SK-N-SH treated with all-trans-retinoic acid at 6 μM for 48 hours (cell line): ENCODE measurements around the gene SCG3.

Experiments used
- ATAC-seq: fragments of 200-7000 bp; cut with Tn5 transposase; 3 replicates; pipeline ENCODE4 v1.9.1; 2020; ENCODE audit warnings: mild to moderate bottlenecking, moderate library complexity
- ARNTL ChIP-seq: fragments of 450-650 bp; formaldehyde crosslinking; IDR thresholded peaks from 2 replicates; pipeline ENCODE4 v1.5.0; 2020; ENCODE audit warnings: low read depth, mild to moderate bottlenecking, moderate library complexity, borderline replicate concordance
- BACH2 ChIP-seq: fragments of 250-450 bp; sonication (Bioruptor Pico); IDR thresholded peaks from 2 replicates; pipeline ENCODE4 v1.9.0; 2021; ENCODE audit warnings: mild to moderate bottlenecking, borderline replicate concordance
- CSDC2 ChIP-seq: fragments of 250-450 bp; sonication (Bioruptor Pico); IDR thresholded peaks from 2 replicates; pipeline ENCODE4 v1.5.0; 2020; ENCODE audit warnings: mild to moderate bottlenecking, moderate library complexity
- ESRRG ChIP-seq: fragments of 250-450 bp; sonication (Bioruptor Pico); IDR thresholded peaks from 2 replicates; pipeline ENCODE4 v1.6.1; 2021; ENCODE audit warnings: mild to moderate bottlenecking
- GLIS3 ChIP-seq: fragments of 250-450 bp; sonication (Bioruptor Pico); IDR thresholded peaks from 2 replicates; pipeline ENCODE4 v1.5.0; 2020; ENCODE audit warnings: mild to moderate bottlenecking, moderate library complexity
- OSR1 ChIP-seq: fragments of 250-450 bp; sonication (Bioruptor Pico); IDR thresholded peaks from 2 replicates; pipeline ENCODE4 v1.8.0; 2022; ENCODE audit warnings: moderate library complexity, mild to moderate bottlenecking, inconsistent platforms
- PPARA ChIP-seq: fragments of 250-450 bp; sonication (Bioruptor Pico); IDR thresholded peaks from 2 replicates; pipeline ENCODE4 v1.5.0; 2020; ENCODE audit warnings: mild to moderate bottlenecking, borderline replicate concordance
- RARB ChIP-seq: fragments of 250-450 bp; sonication (Bioruptor Pico); IDR thresholded peaks from 2 replicates; pipeline ENCODE4 v1.8.0; 2021; ENCODE audit warnings: mild to moderate bottlenecking, moderate library complexity
- SNAI2 ChIP-seq: fragments of 250-450 bp; sonication (Bioruptor Pico); IDR thresholded peaks from 2 replicates; pipeline ENCODE4 v1.5.0; 2020; ENCODE audit warnings: mild to moderate bottlenecking, moderate library complexity
- TCF4 ChIP-seq: fragments of 250-450 bp; sonication (Bioruptor Pico); IDR thresholded peaks from 2 replicates; pipeline ENCODE4 v1.8.0; 2021; ENCODE audit warnings: mild to moderate bottlenecking, moderate library complexity, borderline replicate concordance
- TOX ChIP-seq: fragments of 250-450 bp; sonication (Bioruptor Pico); IDR thresholded peaks from 2 replicates; pipeline ENCODE4 v1.8.0; 2021; ENCODE audit warnings: mild to moderate bottlenecking, moderate library complexity, borderline replicate concordance
- ZC3H10 ChIP-seq: fragments of 250-450 bp; sonication (Bioruptor Pico); IDR thresholded peaks from 2 replicates; pipeline ENCODE4 v1.5.1; 2021; ENCODE audit warnings: mild to moderate bottlenecking, moderate library complexity
- ZFP3 ChIP-seq: fragments of 250-450 bp; sonication (Bioruptor Pico); IDR thresholded peaks from 2 replicates; pipeline ENCODE4 v1.5.0; 2020; ENCODE audit warnings: mild to moderate bottlenecking, moderate library complexity
- ZNF565 ChIP-seq: fragments of 450-650 bp; formaldehyde crosslinking; conservative IDR thresholded peaks from 2 replicates; pipeline ENCODE4 v1.5.0; 2020; ENCODE audit warnings: low read depth, mild to moderate bottlenecking, moderate library complexity
- ZNF70 ChIP-seq: fragments of 450-650 bp; formaldehyde crosslinking; IDR thresholded peaks from 2 replicates; pipeline ENCODE4 v1.5.0; 2020; ENCODE audit warnings: mild to moderate bottlenecking, moderate library complexity
- ZNF8 ChIP-seq: fragments of 450-650 bp; formaldehyde crosslinking; IDR thresholded peaks from 2 replicates; pipeline ENCODE4 v1.5.0; 2020; ENCODE audit warnings: mild to moderate bottlenecking, moderate library complexity
- TF ChIP-seq, protein P1 (sequence below): fragments of 250-450 bp; sonication (Bioruptor Pico); IDR thresholded peaks from 2 replicates; pipeline ENCODE4 v1.5.0; 2020; ENCODE audit warnings: mild to moderate bottlenecking, moderate library complexity
- TF ChIP-seq, protein P2 (sequence below): fragments of 250-450 bp; sonication (Bioruptor Pico); IDR thresholded peaks from 2 replicates; pipeline ENCODE4 v1.5.1; 2021; ENCODE audit warnings: mild to moderate bottlenecking, moderate library complexity
- TF ChIP-seq, protein P3 (sequence below): fragments of 250-450 bp; sonication (Bioruptor Pico); IDR thresholded peaks from 2 replicates; pipeline ENCODE4 v1.8.0; 2020; ENCODE audit warnings: mild to moderate bottlenecking, moderate library complexity, borderline replicate concordance
- TF ChIP-seq, protein P4 (sequence below): fragments of 250-450 bp; sonication (Bioruptor Pico); IDR thresholded peaks from 2 replicates; pipeline ENCODE4 v1.8.0; 2021; ENCODE audit warnings: low read depth, mild to moderate bottlenecking, moderate library complexity, borderline replicate concordance
- TF ChIP-seq, protein P5 (sequence below): fragments of 250-450 bp; sonication (Bioruptor Pico); IDR thresholded peaks from 2 replicates; pipeline ENCODE4 v1.5.1; 2020; ENCODE audit warnings: low read depth, mild to moderate bottlenecking, moderate library complexity

SCG3 gene

DNA sequence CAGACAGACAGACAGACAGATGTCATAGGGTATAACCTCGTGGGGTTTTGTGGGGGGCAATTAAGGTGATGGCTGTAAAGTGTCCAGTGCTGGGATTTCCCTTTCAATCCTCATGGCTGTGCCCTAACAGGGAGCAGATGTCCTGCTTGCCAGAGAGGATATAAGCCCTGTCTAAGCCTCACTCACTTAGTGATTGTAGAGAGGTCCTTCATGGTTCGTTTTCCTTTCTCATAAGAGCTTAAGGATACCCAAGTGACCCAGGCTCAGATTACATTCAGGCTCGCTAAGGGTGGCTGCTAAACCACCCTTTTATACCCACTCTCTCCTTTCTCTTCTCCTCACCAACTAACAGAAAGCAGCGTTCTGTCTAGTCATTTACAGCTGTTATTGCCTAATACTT is 36.9 kb downstream of the SCG3 start (continued):
- TF ChIP-seq, protein P1, sequence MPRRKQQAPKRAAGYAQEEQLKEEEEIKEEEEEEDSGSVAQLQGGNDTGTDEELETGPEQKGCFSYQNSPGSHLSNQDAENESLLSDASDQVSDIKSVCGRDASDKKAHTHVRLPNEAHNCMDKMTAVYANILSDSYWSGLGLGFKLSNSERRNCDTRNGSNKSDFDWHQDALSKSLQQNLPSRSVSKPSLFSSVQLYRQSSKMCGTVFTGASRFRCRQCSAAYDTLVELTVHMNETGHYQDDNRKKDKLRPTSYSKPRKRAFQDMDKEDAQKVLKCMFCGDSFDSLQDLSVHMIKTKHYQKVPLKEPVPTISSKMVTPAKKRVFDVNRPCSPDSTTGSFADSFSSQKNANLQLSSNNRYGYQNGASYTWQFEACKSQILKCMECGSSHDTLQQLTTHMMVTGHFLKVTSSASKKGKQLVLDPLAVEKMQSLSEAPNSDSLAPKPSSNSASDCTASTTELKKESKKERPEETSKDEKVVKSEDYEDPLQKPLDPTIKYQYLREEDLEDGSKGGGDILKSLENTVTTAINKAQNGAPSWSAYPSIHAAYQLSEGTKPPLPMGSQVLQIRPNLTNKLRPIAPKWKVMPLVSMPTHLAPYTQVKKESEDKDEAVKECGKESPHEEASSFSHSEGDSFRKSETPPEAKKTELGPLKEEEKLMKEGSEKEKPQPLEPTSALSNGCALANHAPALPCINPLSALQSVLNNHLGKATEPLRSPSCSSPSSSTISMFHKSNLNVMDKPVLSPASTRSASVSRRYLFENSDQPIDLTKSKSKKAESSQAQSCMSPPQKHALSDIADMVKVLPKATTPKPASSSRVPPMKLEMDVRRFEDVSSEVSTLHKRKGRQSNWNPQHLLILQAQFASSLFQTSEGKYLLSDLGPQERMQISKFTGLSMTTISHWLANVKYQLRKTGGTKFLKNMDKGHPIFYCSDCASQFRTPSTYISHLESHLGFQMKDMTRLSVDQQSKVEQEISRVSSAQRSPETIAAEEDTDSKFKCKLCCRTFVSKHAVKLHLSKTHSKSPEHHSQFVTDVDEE (CRISPR knock-in tag): no peak
- TF ChIP-seq ZNF8 (CRISPR knock-in tag): no peak
- TF ChIP-seq BACH2 (CRISPR knock-in tag): no peak
- no peak for TF ChIP-seq ZNF70 (CRISPR knock-in tag)
- TF ChIP-seq ZFP3 (CRISPR knock-in tag): no peak
- TF ChIP-seq SNAI2 (CRISPR knock-in tag): no peak
- TF ChIP-seq OSR1: no peak

DNA sequence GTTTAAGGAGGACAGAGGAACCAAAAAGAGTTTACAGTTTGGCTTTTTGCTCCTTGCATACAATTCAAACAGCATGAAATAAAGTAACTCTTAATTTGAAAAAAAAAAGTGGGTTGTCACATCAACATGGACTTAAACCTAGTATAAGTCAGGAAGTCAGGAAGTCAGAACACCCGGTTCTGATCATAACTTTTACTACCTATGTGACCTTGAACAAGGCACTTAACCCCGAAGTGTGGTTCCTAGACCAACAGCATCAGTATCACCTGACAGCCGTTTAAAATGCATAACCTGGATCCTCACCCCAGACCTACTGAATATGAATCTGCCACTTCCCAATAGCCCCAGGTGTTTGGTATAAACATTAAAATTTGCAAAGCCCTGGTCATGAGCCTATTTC is 37.4 kb downstream of the SCG3 start:
- no peak for TF ChIP-seq SNAI2 (CRISPR knock-in tag)
- TF ChIP-seq ZNF565: no peak
- TF ChIP-seq BACH2 (CRISPR knock-in tag): no peak
- TF ChIP-seq TOX (CRISPR knock-in tag): no peak
- no peak for TF ChIP-seq ESRRG (CRISPR knock-in tag)
- no peak for TF ChIP-seq CSDC2
- TF ChIP-seq PPARA (CRISPR knock-in tag): no peak
- TF ChIP-seq ARNTL (CRISPR knock-in tag): no peak
- no peak for ATAC-seq

DNA sequence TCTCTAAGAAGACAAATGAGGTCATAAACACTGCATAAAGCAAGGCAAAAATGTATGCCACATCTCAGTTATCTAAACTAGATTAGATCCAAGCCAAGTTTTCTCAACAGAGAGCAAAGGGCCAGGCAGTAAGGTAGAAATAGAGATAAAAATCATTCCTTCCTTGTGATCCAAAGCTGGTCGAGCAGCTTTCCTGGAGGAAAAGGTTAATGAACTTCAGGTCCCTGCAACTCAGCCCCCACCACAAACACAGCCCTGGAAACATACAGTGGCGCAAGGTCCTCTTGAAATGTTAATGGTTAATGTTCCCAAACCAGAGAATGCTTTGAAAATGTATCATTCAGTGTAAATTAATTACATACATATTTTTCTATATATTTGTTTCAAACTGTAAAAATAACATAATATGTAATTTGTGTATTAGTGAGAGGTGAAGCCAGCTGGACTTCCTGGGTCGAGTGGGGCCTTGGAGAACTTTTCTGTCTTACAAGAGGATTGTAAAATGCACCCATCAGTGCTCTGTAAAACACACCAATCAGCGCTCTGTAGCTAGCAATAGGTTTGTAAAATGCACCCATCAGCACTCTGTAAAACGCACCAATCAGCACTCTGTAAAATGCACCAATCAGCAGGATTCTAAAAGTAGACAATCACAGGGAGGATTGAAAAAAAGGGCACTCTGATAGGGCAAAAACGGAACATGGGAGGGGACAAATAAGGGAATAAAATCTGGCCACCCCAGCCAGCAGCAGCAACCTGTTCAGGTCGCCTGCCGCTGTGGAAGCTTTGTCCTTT is 39.1 kb downstream of the SCG3 start:
- no peak for ATAC-seq
- TF ChIP-seq TOX (CRISPR knock-in tag): no peak
- TF ChIP-seq, protein P2, sequence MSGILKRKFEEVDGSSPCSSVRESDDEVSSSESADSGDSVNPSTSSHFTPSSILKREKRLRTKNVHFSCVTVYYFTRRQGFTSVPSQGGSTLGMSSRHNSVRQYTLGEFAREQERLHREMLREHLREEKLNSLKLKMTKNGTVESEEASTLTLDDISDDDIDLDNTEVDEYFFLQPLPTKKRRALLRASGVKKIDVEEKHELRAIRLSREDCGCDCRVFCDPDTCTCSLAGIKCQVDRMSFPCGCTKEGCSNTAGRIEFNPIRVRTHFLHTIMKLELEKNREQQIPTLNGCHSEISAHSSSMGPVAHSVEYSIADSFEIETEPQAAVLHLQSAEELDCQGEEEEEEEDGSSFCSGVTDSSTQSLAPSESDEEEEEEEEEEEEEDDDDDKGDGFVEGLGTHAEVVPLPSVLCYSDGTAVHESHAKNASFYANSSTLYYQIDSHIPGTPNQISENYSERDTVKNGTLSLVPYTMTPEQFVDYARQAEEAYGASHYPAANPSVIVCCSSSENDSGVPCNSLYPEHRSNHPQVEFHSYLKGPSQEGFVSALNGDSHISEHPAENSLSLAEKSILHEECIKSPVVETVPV (CRISPR knock-in tag): no peak
- no peak for TF ChIP-seq GLIS3
- no peak for TF ChIP-seq CSDC2
- no peak for TF ChIP-seq ESRRG (CRISPR knock-in tag)
- TF ChIP-seq TCF4 (CRISPR knock-in tag): no peak
- no peak for TF ChIP-seq PPARA (CRISPR knock-in tag)
- no peak for TF ChIP-seq ZNF8 (CRISPR knock-in tag)
- no peak for TF ChIP-seq RARB (CRISPR knock-in tag)
- TF ChIP-seq ZC3H10: no peak
- TF ChIP-seq, protein P1 (CRISPR knock-in tag): no peak
- no peak for TF ChIP-seq SNAI2 (CRISPR knock-in tag)
- TF ChIP-seq BACH2 (CRISPR knock-in tag): no peak
- TF ChIP-seq, protein P3, sequence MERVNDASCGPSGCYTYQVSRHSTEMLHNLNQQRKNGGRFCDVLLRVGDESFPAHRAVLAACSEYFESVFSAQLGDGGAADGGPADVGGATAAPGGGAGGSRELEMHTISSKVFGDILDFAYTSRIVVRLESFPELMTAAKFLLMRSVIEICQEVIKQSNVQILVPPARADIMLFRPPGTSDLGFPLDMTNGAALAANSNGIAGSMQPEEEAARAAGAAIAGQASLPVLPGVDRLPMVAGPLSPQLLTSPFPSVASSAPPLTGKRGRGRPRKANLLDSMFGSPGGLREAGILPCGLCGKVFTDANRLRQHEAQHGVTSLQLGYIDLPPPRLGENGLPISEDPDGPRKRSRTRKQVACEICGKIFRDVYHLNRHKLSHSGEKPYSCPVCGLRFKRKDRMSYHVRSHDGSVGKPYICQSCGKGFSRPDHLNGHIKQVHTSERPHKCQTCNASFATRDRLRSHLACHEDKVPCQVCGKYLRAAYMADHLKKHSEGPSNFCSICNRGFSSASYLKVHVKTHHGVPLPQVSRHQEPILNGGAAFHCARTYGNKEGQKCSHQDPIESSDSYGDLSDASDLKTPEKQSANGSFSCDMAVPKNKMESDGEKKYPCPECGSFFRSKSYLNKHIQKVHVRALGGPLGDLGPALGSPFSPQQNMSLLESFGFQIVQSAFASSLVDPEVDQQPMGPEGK (CRISPR knock-in tag): no peak
- TF ChIP-seq ZFP3 (CRISPR knock-in tag): no peak
- TF ChIP-seq, protein P4, sequence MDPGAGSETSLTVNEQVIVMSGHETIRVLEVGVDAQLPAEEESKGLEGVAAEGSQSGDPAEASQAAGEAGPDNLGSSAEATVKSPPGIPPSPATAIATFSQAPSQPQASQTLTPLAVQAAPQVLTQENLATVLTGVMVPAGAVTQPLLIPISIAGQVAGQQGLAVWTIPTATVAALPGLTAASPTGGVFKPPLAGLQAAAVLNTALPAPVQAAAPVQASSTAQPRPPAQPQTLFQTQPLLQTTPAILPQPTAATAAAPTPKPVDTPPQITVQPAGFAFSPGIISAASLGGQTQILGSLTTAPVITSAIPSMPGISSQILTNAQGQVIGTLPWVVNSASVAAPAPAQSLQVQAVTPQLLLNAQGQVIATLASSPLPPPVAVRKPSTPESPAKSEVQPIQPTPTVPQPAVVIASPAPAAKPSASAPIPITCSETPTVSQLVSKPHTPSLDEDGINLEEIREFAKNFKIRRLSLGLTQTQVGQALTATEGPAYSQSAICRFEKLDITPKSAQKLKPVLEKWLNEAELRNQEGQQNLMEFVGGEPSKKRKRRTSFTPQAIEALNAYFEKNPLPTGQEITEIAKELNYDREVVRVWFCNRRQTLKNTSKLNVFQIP (CRISPR knock-in tag): no peak
- TF ChIP-seq, protein P5, sequence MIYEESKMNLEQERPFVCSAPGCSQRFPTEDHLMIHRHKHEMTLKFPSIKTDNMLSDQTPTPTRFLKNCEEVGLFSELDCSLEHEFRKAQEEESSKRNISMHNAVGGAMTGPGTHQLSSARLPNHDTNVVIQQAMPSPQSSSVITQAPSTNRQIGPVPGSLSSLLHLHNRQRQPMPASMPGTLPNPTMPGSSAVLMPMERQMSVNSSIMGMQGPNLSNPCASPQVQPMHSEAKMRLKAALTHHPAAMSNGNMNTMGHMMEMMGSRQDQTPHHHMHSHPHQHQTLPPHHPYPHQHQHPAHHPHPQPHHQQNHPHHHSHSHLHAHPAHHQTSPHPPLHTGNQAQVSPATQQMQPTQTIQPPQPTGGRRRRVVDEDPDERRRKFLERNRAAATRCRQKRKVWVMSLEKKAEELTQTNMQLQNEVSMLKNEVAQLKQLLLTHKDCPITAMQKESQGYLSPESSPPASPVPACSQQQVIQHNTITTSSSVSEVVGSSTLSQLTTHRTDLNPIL (CRISPR knock-in tag): no peak
- no peak for TF ChIP-seq ARNTL (CRISPR knock-in tag)
- TF ChIP-seq, all 23 proteins: peak for 0
